Kidney (tissue), 14 donors: ENCODE measurements around the gene SLC30A3. TPM values are rescaled to one million over a fixed set of nuclear protein-coding genes. Genes with fewer than 3 reads are reported as not detected.

Experiments used
- DNase-seq, 5 donors: peaks; one replicate each; pipeline ENCODE4 v3.0.0-alpha.2; 2013 to 2020
- FAIRE-seq: peaks from 2 replicates; lab custom pipeline; 2012; peaks lifted over from hg19 to GRCh38; lab: Jason Lieb, UNC
- H3K27ac ChIP-seq, 2 donors: one replicate each; pipeline ENCODE4 v1.7.0; 2013; ENCODE audit warnings: low read depth in 2 of 2, low read length in 2 of 2, inconsistent platforms in 1 of 2
- H3K27me3 ChIP-seq: one replicate; pipeline ENCODE4 v1.7.1; 2013; ENCODE audit warnings: low read length, inconsistent platforms; ENCODE audit not compliant: control insufficient read depth, insufficient read depth
- H3K36me3 ChIP-seq, 3 donors: one replicate each; pipeline versions ENCODE4 v1.7.0 to v1.7.1; 2013; ENCODE audit warnings: low read length in 3 of 3, control low read depth in 1 of 3, inconsistent platforms in 1 of 3; ENCODE audit not compliant: insufficient read depth in 3 of 3, control insufficient read depth in 2 of 3
- H3K4me1 ChIP-seq, 3 donors: one replicate each; pipeline versions ENCODE4 v1.7.0 to v1.7.1; 2013; ENCODE audit warnings: low read length in 3 of 3, inconsistent platforms in 1 of 3, low read depth in 1 of 3; ENCODE audit not compliant: control insufficient read depth in 2 of 3, insufficient read depth in 2 of 3
- H3K4me3 ChIP-seq, 3 donors: one replicate each; pipeline versions ENCODE4 v1.7.0 to v1.8.1; 2013; ENCODE audit warnings: low read length in 3 of 3, control low read depth in 1 of 3, inconsistent platforms in 1 of 3
- H3K9ac ChIP-seq, 3 donors: one replicate each; pipeline versions ENCODE4 v1.7.0 to v1.7.1; 2013; ENCODE audit warnings: low read length in 3 of 3, control low read depth in 1 of 3, inconsistent platforms in 1 of 3
- H3K9me3 ChIP-seq, 3 donors: one replicate each; pipeline versions ENCODE4 v1.7.0 to v1.7.1; 2013; ENCODE audit warnings: low read length in 3 of 3, control low read depth in 1 of 3, inconsistent platforms in 1 of 3; ENCODE audit not compliant: control insufficient read depth in 2 of 3, insufficient read depth in 1 of 3
- intact Hi-C: fragments of 100-400 bp; cut with DNase I; formaldehyde crosslinking; loops from one replicate; pipeline ENCODE4 v1.11.1; 2022
- polyA plus RNA-seq: library from polyadenylated mRNA; stranded (reverse); fragments of 350-450 nt; fragmentation: Illumina TruSeq; extraction: RNeasy Lipid Tissue Mini Kit (QIAGEN cat#74804); gene quantifications from one replicate; pipeline ENCODE4 v1.2.3, GENCODE V29; 2014; ENCODE audit warnings: low read depth, low replicate concordance; ENCODE audit not compliant: insufficient read depth
- total RNA-seq: library from RNA; stranded (reverse); fragmentation: NEBNext Ultra II Directional; extraction: Animal tissue kit (Norgen Biotek cat#: 25700); gene quantifications from one replicate; pipeline ENCODE4 v1.2.1, GENCODE V29; 2021
- TF ChIP-seq, protein P1 (sequence below): IDR thresholded peaks from 3 replicates; pipeline ENCODE4 v1.5.1; 2012; ENCODE audit warnings: mild to moderate bottlenecking, moderate library complexity, borderline replicate concordance; ENCODE audit not compliant: insufficient read depth; ENCODE audit errors: extremely low read depth
- donor health status: control.
- donor health status: control.
- donor health status: control.
- donor health status: control.
- donor health status: control.
- donor health status: DM: yes; HTN: yes; CAD: no.
- donor health status: Normal renal cell carcinoma (clear cell type).

SLC30A3 gene
- total and polyA plus RNA-seq, 2 donors from 2014 or later: 0.31 TPM; not detected in 1

DNA sequence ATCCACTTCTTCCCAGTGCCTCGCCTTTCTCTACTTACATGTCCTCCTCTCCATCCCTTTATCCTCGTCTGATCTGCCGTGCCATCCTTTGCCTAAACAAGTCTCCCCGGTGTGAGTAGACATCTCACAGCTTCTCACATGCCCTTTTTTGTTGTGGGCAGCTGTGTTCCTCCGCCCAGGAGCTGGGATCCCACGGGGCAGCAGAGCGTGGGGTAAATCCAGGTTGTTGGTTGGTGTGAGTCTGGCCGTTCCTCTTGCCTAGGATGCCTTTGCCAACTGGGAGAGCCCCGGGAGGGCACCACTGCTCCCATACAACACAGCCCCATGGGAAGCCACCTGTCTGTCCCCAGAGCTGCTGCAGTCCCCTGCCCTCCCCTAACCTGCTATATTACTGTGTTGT lies 22.4 kb downstream of the SLC30A3 start:
- H3K4me1 ChIP-seq: no peaks in the 10 kb centered on the region
- no peak for FAIRE-seq
- no peaks in the 10 kb centered on the region for H3K9me3 ChIP-seq
- H3K9ac ChIP-seq: no peak overlapping the region
- no peak for DNase-seq
- intact Hi-C loops: no loop called here
- H3K4me3 ChIP-seq: no peak overlapping the region
- no peak overlapping the region for H3K27ac ChIP-seq
- TF ChIP-seq, protein P1, sequence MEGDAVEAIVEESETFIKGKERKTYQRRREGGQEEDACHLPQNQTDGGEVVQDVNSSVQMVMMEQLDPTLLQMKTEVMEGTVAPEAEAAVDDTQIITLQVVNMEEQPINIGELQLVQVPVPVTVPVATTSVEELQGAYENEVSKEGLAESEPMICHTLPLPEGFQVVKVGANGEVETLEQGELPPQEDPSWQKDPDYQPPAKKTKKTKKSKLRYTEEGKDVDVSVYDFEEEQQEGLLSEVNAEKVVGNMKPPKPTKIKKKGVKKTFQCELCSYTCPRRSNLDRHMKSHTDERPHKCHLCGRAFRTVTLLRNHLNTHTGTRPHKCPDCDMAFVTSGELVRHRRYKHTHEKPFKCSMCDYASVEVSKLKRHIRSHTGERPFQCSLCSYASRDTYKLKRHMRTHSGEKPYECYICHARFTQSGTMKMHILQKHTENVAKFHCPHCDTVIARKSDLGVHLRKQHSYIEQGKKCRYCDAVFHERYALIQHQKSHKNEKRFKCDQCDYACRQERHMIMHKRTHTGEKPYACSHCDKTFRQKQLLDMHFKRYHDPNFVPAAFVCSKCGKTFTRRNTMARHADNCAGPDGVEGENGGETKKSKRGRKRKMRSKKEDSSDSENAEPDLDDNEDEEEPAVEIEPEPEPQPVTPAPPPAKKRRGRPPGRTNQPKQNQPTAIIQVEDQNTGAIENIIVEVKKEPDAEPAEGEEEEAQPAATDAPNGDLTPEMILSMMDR: no peak
- no peaks in the 10 kb centered on the region for H3K27me3 ChIP-seq
- peaks cover 0 to 52% (median 34%) of the 10 kb centered on the region in 3 donors for H3K36me3 ChIP-seq

DNA sequence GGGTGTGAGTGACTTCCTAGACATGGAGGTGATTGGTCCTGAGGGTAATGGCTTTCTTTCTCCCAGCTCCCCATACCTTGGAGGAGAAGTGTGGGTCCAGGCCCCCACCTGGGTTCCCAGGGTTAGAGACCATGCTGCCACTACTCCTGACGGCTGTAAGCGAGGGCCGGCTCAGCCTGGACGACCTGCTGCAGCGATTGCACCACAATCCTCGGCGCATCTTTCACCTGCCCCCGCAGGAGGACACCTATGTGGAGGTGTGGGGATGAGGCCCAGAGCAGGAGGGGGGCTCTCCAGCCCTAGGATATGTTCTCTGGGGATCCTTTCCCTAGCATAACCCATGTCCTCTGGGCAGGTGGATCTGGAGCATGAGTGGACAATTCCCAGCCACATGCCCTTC lies 23.9 kb downstream of the SLC30A3 start:
- Histone ChIP-seq H3K4me3 (no peak overlapping the region), H3K4me1 (no peaks in the 10 kb centered on the region), H3K9ac (no peak overlapping the region), H3K27me3 (no peaks in the 10 kb centered on the region), H3K9me3 (no peaks in the 10 kb centered on the region), H3K36me3 (peaks cover 2 to 64% (median 46%) of the 10 kb centered on the region in 3 donors), H3K27ac (no peak overlapping the region)
- intact Hi-C loops: no loop called here
- FAIRE-seq (no peak), DNase-seq (no peak)
- TF ChIP-seq, protein P1: no peak

DNA sequence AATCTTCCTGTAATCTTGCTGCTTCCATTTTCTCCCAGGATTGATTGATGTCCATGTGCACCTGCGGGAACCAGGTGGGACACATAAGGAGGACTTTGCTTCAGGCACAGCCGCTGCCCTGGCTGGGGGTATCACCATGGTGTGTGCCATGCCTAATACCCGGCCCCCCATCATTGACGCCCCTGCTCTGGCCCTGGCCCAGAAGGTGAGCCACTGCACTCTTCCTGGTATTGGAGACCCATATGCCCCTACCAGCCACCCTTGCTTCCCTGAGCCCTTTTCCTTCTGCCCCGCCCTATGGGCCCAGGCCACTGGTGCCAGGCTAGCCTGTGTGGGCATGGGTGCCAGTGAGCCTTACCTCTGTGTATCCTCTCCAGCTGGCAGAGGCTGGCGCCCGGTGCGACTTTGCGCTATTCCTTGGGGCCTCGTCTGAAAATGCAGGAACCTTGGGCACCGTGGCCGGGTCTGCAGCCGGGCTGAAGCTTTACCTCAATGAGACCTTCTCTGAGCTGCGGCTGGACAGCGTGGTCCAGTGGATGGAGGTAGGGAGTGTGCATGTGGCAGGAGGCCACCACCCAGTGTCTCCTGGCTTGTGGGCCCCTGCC lies 25.4 kb downstream of the SLC30A3 start:
- intact Hi-C loops: no loop called here
- Histone ChIP-seq H3K36me3 (peaks cover 9 to 64% (median 56%) of the 10 kb centered on the region in 3 donors), H3K4me3 (no peak overlapping the region), H3K27ac (no peak overlapping the region), H3K9ac (no peak overlapping the region), H3K27me3 (no peaks in the 10 kb centered on the region), H3K4me1 (no peaks in the 10 kb centered on the region), H3K9me3 (no peaks in the 10 kb centered on the region)
- FAIRE-seq: no peak
- TF ChIP-seq, protein P1: no peak
- no peak for DNase-seq

DNA sequence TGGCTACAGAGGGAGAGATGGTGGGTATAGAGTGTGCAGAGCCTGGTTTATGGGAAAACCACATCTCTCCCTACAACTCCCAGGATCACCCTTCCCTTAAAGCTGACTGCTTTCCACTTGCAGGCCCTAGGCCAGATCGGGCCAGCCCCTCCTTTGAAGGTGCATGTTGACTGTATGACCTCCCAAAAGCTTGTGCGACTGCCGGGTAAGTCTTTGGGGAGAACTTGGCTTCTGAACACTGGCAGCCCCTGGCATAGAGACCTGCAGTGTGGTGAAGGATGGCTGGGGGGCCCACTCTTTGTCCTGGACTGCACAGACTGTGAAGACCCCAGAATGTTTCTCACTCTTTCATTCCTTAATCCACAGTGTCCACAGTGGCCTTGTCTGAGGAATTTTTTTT lies 26.2 kb downstream of the SLC30A3 start:
- H3K4me3 ChIP-seq: no peak overlapping the region
- DNase-seq: no peak
- TF ChIP-seq, protein P1: no peak
- FAIRE-seq: no peak
- H3K36me3 ChIP-seq: peaks cover 10 to 70% (median 60%) of the 10 kb centered on the region in 3 donors
- no peak overlapping the region for H3K27ac ChIP-seq
- H3K9ac ChIP-seq: no peak overlapping the region
- no peaks in the 10 kb centered on the region for H3K4me1 ChIP-seq
- intact Hi-C loops: no loop called here
- H3K9me3 ChIP-seq: no peaks in the 10 kb centered on the region
- H3K27me3 ChIP-seq: no peaks in the 10 kb centered on the region
